Mucosa of rectum (tissue), 2 donors: ENCODE data around the gene PTGDR.
A peak's percentile ranks its signal among the peaks of the same experiment; 100 is the strongest.

Experiments
- H3K27ac ChIP-seq, 2 donors: one replicate each; pipeline ENCODE4 v1.7.0; 2013; ENCODE audit warnings: inconsistent platforms in 2 of 2, low read depth in 2 of 2, low read length in 2 of 2
- H3K27me3 ChIP-seq, 2 donors: one replicate each; pipeline ENCODE4 v1.7.0; 2013; ENCODE audit warnings: low read length in 2 of 2; ENCODE audit not compliant: control insufficient read depth in 2 of 2, insufficient read depth in 2 of 2
- H3K36me3 ChIP-seq, 2 donors: one replicate each; pipeline ENCODE4 v1.7.0; 2013; ENCODE audit warnings: low read length in 2 of 2; ENCODE audit not compliant: control insufficient read depth in 2 of 2, insufficient read depth in 2 of 2
- H3K4me1 ChIP-seq, 2 donors: one replicate each; pipeline ENCODE4 v1.7.0; 2013; ENCODE audit warnings: low read length in 2 of 2, mild to moderate bottlenecking in 1 of 2; ENCODE audit not compliant: control insufficient read depth in 2 of 2, insufficient read depth in 2 of 2
- H3K4me3 ChIP-seq, 2 donors: one replicate each; pipeline ENCODE4 v1.7.0; 2013; ENCODE audit warnings: low read length in 2 of 2
- H3K9ac ChIP-seq, 2 donors: one replicate each; pipeline ENCODE4 v1.7.0; 2013; ENCODE audit warnings: low read length in 2 of 2, low read depth in 1 of 2, mild to moderate bottlenecking in 1 of 2
- H3K9me3 ChIP-seq, 2 donors: one replicate each; pipeline ENCODE4 v1.7.0; 2013; ENCODE audit warnings: low read length in 2 of 2; ENCODE audit not compliant: control insufficient read depth in 2 of 2
- donor health status: healthy.
- donor health status: Normal muscosa, but diverticular disease.

PTGDR gene, protein sequence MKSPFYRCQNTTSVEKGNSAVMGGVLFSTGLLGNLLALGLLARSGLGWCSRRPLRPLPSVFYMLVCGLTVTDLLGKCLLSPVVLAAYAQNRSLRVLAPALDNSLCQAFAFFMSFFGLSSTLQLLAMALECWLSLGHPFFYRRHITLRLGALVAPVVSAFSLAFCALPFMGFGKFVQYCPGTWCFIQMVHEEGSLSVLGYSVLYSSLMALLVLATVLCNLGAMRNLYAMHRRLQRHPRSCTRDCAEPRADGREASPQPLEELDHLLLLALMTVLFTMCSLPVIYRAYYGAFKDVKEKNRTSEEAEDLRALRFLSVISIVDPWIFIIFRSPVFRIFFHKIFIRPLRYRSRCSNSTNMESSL

DNA sequence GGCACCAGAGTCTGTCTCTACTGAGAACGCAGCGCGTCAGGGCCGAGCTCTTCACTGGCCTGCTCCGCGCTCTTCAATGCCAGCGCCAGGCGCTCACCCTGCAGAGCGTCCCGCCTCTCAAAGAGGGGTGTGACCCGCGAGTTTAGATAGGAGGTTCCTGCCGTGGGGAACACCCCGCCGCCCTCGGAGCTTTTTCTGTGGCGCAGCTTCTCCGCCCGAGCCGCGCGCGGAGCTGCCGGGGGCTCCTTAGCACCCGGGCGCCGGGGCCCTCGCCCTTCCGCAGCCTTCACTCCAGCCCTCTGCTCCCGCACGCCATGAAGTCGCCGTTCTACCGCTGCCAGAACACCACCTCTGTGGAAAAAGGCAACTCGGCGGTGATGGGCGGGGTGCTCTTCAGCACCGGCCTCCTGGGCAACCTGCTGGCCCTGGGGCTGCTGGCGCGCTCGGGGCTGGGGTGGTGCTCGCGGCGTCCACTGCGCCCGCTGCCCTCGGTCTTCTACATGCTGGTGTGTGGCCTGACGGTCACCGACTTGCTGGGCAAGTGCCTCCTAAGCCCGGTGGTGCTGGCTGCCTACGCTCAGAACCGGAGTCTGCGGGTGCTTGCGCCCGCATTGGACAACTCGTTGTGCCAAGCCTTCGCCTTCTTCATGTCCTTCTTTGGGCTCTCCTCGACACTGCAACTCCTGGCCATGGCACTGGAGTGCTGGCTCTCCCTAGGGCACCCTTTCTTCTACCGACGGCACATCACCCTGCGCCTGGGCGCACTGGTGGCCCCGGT lies at the start of gene PTGDR:
Gene PTGDR, plus strand, starts transcription at position 198 of the 778 bp plus-strand sequence. Its CDS starts 117 bp downstream, at position 315.
- Histone ChIP-seq H3K27ac (peak within 1 kb of the TSS; percentile 54 to 56), H3K4me1 (peaks cover 4 to 10% of the 10 kb centered on the region in 2 donors), H3K9me3 (no peaks in the 10 kb centered on the region), H3K9ac (peak within 1 kb of the TSS; percentile 54 to 75), H3K36me3 (no peaks in the 10 kb centered on the region), H3K27me3 (peaks cover 4 to 5% of the 10 kb centered on the region in 2 donors), H3K4me3 (peak within 1 kb of the TSS; percentile 84 to 88)

DNA sequence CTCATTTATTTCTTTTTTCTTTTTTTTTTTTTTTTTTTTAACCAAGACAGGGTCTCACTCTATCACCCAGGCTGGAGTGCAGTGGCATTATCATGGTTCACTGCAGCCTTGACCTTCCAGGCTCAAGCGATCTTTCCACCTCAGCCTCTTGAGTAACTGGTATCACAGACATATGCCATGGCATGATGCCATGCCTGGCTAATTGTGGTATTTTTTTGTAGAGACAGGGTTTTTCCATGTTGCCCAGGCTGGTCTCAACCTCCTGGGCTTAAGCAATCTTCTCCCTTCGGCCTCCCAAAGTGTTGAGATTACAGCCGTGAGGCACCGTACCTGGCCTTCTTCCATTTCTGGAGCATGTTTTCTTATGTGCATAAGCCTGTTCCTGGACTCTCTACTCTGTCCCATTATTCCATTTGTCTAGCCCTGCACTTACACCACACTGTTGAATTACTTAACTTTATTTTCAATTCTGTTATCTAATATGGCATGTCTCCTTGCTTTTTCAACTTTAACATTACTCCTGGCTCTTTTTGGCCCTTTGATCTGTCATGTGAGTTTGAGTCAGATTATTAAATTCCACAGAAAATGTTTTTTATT lies 47.9 kb upstream of the PTGDR start:
- no peak overlapping the region for H3K27ac ChIP-seq

DNA sequence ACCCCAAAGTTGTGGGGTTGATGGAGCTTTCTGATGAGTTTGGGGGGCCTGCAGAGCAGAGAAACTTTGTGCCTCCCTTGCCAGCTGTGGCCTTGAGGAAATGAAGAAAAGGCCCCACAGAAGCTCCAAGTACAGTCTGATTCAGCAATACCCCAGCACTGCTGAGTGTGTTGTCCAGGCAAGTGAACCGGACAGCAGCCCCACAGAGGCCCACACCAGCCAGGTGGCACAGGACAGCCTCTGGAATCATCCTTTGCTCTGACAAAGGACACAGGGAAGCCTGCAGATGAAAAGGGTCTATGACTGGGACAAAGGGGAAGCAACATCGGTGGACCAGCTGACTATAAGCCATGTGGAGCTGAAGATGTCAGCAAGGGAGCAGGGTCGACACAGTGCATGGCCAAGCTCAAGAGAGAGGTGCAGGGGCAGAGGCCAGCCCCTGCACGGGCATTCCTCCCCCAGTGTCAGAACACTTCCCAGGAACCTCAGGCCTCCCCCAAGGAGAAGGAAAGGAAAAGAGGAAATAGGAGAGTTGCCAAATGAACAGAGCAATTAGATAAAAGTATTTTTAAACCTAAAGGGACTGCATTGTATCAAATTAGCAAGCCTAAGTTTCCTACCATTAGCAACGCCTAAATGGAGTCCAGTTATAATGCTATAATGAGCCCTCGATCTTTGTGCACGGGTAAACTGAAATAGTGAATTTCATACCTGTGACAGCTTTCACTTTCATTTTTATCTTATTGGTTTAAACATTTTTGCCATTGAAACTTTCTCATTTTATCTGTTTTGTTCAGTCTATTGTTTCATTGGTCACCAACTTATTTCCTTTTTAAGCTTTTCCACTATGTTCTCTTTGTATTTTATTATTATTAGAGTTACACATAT lies 46.3 kb upstream of the PTGDR start:
- Histone ChIP-seq H3K4me3 (peak overlapping the region; percentile 57 to 66), H3K27ac (no peak overlapping the region)

More for the DNA sequence above, 47.9 kb upstream of the PTGDR start:
- Histone ChIP-seq H3K27me3 (no peaks in the 10 kb centered on the region), H3K9ac (no peak overlapping the region), H3K4me3 (no peak overlapping the region), H3K9me3 (no peaks in the 10 kb centered on the region), H3K4me1 (no peaks in the 10 kb centered on the region), H3K36me3 (no peaks in the 10 kb centered on the region)

DNA sequence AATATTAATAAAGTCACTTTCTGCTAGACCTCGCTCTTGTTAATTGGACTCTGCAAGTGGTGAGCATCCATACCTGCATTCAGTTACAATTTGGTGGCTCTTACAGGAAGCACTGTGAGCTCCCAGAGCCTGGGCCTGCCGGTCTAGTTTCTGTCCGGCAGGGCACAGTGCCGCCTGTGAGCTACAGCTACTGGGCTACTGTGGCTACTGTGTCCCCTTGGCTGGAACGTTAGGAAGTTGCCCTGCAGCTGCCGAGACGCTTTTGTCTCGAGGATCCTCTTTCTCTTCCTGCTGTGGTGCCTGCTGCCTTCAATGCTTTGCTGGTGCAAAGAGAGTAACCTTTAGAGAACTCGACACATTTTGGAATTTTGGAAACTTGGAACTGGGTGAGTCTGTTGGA lies 44.6 kb upstream of the PTGDR start:
- H3K4me1 ChIP-seq, result no peaks in the 10 kb centered on the region
- no peak overlapping the region for H3K4me3 ChIP-seq
- H3K36me3 ChIP-seq, result no peaks in the 10 kb centered on the region
- H3K27me3 ChIP-seq, result no peaks in the 10 kb centered on the region
- H3K27ac ChIP-seq, result no peak overlapping the region
- no peaks in the 10 kb centered on the region for H3K9me3 ChIP-seq
- H3K9ac ChIP-seq, result no peak overlapping the region

More for the DNA sequence above, 46.3 kb upstream of the PTGDR start:
- H3K9ac ChIP-seq, result peak overlapping the region; percentile 38 to 40
- H3K36me3 ChIP-seq, result no peaks in the 10 kb centered on the region
- no peaks in the 10 kb centered on the region for H3K9me3 ChIP-seq
- no peaks in the 10 kb centered on the region for H3K4me1 ChIP-seq
- H3K27me3 ChIP-seq, result no peaks in the 10 kb centered on the region

DNA sequence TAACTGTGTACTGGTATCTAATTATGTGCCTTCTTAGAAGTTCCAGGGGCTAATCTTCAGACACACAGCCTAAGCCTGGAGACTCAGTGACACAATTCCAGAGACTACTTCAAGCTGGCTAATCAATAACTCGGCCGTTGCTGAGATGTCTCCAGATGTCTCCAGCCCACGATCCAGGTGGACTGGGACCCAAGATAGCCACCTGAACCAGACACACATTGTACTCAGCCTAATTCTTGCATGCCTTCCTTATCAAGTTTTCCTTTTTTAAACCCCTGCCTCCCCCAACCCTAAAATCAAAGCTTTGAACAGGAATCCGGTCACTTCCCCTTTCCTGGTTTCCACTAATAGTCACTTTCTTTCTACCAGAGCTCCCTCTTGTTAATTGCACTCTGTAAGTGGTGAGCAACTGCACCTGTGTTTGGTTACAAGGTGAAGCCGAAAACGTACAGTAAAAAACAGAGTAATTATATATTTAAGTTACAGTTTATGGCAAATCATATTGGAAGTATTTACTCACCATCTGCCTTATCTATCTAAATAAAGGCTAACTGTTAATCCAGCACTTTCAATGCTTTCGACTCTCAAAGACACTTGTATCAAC lies 39.8 kb upstream of the PTGDR start:
- Histone ChIP-seq H3K9me3 (no peaks in the 10 kb centered on the region), H3K4me3 (peak overlapping the region; percentile 37 to 64), H3K27ac (peak overlapping the region; percentile 58 to 80)

DNA sequence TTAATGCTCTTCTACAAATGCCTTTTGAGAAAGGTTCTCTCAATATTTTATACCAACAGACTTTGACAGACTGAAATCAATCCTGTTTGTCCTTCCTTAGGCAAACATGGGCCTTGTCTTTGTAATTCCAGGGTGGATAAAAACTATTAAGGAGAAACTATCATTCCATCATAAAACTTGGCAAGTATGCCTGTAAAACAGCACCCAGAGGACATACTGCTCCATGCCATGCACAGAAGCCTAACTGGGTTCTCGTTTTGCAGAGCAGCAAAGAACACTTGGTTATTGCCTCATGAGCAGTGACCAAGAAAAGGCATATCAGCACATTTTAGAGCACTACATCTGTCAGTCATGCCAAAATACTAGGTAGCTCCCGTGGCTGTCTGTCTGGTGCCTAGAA lies 33.8 kb upstream of the PTGDR start:
- H3K27me3 ChIP-seq, result no peaks in the 10 kb centered on the region
- H3K27ac ChIP-seq, result no peak overlapping the region
- no peaks in the 10 kb centered on the region for H3K9me3 ChIP-seq
- H3K4me3 ChIP-seq, result no peak overlapping the region
- no peak overlapping the region for H3K9ac ChIP-seq
- H3K36me3 ChIP-seq, result no peaks in the 10 kb centered on the region
- peaks cover 4 to 8% of the 10 kb centered on the region in 2 donors for H3K4me1 ChIP-seq

More for the DNA sequence above, 39.8 kb upstream of the PTGDR start:
- H3K27me3 ChIP-seq, result no peaks in the 10 kb centered on the region
- no peaks in the 10 kb centered on the region for H3K4me1 ChIP-seq
- no peak overlapping the region for H3K9ac ChIP-seq
- H3K36me3 ChIP-seq, result no peaks in the 10 kb centered on the region

DNA sequence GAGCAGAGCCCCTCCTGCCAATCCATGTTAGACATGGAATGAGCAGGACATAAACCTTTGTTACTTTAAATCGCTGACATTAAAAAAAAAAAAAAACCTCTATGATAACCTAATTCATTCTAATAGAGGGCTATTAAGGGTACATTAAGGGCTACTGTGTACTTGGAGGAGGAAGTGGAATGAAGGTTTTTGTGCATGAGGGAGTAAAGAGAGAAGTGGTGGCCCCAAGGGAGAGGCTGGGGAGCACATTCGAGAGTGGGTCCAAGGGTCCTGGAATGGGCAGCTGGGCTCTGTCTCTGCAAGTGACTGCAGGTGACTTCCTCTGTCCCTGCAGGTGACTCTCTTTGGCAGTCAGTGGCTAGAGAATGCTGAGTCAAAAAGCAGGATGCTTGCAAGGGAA lies 32.1 kb upstream of the PTGDR start:
- H3K27ac ChIP-seq, result no peak overlapping the region
- no peaks in the 10 kb centered on the region for H3K9me3 ChIP-seq
- no peaks in the 10 kb centered on the region for H3K27me3 ChIP-seq
- H3K4me1 ChIP-seq, result peaks cover 4 to 8% of the 10 kb centered on the region in 2 donors
- H3K9ac ChIP-seq, result no peak overlapping the region
- H3K36me3 ChIP-seq, result no peaks in the 10 kb centered on the region
- no peak overlapping the region for H3K4me3 ChIP-seq

DNA sequence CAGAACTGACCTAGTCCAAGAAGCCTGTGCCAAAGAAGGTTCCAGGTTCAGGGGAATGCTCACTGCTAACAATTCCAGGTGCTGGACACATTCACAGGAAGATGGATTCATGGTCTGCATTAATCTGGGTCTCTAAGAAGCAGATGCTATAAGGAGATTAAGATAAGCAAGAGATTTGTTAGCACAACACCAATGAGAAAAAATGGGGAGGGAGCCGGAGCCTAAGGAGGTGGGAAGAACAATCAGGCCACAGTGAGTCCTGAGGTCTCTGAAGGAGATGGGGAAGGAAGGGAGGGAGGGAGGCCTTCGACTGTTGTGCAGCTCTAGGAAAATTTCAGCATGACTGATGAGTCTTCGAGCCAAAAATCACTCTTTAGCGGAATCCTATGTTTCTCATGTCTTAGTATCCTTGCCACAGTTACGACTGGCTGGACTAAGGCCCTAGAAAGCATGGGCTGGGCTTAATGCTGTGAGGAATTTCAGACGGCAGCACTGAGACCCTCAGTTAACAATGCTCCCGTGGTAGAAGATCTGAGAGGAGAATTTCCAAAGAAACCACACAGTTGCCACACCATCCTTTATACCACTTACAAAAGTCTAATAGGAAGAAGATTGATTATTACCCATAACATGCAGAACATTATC lies 31.5 kb upstream of the PTGDR start:
- no peaks in the 10 kb centered on the region for H3K9me3 ChIP-seq
- no peaks in the 10 kb centered on the region for H3K27me3 ChIP-seq
- no peak overlapping the region for H3K4me3 ChIP-seq
- H3K9ac ChIP-seq, result no peak overlapping the region
- no peaks in the 10 kb centered on the region for H3K36me3 ChIP-seq
- peaks cover 4 to 8% of the 10 kb centered on the region in 2 donors for H3K4me1 ChIP-seq
- no peak overlapping the region for H3K27ac ChIP-seq

DNA sequence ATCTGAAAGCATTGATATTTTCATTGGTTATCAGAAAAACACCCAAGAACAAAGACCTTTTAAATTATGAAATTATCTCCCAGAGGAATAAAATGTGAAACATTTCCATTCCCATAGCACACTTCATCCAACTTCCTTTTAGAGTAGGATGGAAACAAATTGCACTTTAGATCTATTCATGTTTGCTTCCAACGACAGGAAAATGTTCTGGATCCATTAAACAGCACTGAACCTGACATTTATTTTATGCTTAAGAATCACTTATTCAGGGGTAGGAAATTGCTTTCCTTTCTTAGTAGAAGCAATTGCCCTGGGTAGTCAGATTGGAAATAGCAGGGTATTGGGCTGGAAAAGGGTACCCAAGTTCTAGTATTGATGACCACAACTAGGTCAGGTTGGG lies 28.8 kb upstream of the PTGDR start:
- Histone ChIP-seq H3K27ac (no peak overlapping the region), H3K9me3 (no peaks in the 10 kb centered on the region), H3K4me3 (no peak overlapping the region), H3K36me3 (no peaks in the 10 kb centered on the region), H3K9ac (no peak overlapping the region), H3K4me1 (peaks cover 3 to 4% of the 10 kb centered on the region in 2 donors), H3K27me3 (no peaks in the 10 kb centered on the region)
